Adrenal gland (tissue), 5 donors: Measurements from ENCODE around the gene GTF3A.

Experiments
- POLR2A ChIP-seq, 2 donors: fragments of 450-650 bp; IDR thresholded peaks; one replicate each; pipeline ENCODE4 v1.6.1; 2017; ENCODE audit warnings: antibody characterized with exemption in 2 of 2, mild to moderate bottlenecking in 2 of 2, moderate library complexity in 1 of 2
- TF ChIP-seq, protein P1 (sequence below), 6 experiments: fragments of 450-650 bp in 4 of 6; fragments of 200-600 bp in 2 of 6; sonication (generic) in 1 of 6; IDR thresholded peaks; 1 replicate in 5 of 6; 2 replicates in 1 of 6; pipeline versions ENCODE4 v1.5.1 to v1.8.0; 2016 to 2021; ENCODE audit warnings: antibody characterized with exemption in 6 of 6, mild to moderate bottlenecking in 2 of 6, moderate library complexity in 1 of 6
- donor health status: DM: no; HTN: no; CAD: no.

DNA sequence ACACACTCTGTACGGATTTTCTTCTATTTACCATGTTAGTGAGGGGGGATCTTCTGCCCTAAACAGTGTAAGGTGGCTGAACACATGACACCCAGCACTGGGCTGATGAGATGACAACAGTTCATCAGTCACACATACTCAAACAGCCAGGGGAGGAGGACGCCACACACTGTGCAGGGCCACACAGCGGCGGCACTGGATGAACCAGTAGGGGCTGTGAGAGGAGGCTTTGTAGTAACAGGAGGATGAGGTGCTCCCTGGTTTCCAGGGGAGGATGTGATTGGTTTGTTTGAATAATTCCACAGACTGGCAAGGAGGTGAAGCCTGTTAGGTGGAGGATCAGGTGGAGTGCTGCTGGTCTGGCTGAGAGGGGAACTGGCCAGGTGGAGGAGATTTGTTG, 16.3 kb upstream of the GTF3A start:
- TF ChIP-seq, protein P1, sequence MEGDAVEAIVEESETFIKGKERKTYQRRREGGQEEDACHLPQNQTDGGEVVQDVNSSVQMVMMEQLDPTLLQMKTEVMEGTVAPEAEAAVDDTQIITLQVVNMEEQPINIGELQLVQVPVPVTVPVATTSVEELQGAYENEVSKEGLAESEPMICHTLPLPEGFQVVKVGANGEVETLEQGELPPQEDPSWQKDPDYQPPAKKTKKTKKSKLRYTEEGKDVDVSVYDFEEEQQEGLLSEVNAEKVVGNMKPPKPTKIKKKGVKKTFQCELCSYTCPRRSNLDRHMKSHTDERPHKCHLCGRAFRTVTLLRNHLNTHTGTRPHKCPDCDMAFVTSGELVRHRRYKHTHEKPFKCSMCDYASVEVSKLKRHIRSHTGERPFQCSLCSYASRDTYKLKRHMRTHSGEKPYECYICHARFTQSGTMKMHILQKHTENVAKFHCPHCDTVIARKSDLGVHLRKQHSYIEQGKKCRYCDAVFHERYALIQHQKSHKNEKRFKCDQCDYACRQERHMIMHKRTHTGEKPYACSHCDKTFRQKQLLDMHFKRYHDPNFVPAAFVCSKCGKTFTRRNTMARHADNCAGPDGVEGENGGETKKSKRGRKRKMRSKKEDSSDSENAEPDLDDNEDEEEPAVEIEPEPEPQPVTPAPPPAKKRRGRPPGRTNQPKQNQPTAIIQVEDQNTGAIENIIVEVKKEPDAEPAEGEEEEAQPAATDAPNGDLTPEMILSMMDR (IDR thresholded peaks at IDR 0.05), result no peak
- no peak for TF ChIP-seq POLR2A (IDR thresholded peaks at IDR 0.05)
